Endothelial cell of umbilical vein (primary cell): ENCODE measurements around the gene USF2. TPM values are rescaled to one million over a fixed set of nuclear protein-coding genes. Genes with fewer than 3 reads are reported as not detected.

Source experiments
- BruUV-seq: library from RNA; stranded (reverse); fragments of 400-500 nt; replicated peaks from 2 replicates; lab custom pipeline; 2021; lab: Mats Ljungman, UMichigan
- CTCF ChIA-PET: fragments of 300-600, 350-600 bp; sonication (Branson Sonifier 250); formaldehyde crosslinking; loops from one replicate; lab custom pipeline; 2021; ENCODE audit warnings: antibody characterized with exemption, inconsistent platforms; lab: Charles Lee
- POLR2A ChIA-PET: fragments of 300-600, 350-600 bp; sonication (Branson Sonifier 250); formaldehyde crosslinking; loops from one replicate; lab custom pipeline; 2021; ENCODE audit warnings: antibody characterized with exemption, inconsistent platforms; lab: Charles Lee
- DNase-seq: peaks from one replicate; pipeline ENCODE4 v3.0.0-alpha.2; 2011; ENCODE audit warnings: low read depth, low spot score
- FAIRE-seq: peaks from 2 replicates; lab custom pipeline; 2011; peaks lifted over from hg19 to GRCh38; lab: Jason Lieb, UNC
- H2AFZ ChIP-seq: 2 replicates; pipeline ENCODE4 v1.6.0; 2012; ENCODE audit warnings: low read depth, low read length, control low read depth, inconsistent platforms
- H3K27ac ChIP-seq: 2 replicates; pipeline ENCODE4 v1.5.1; 2011; ENCODE audit warnings: low read depth, mild to moderate bottlenecking, control low read depth, low read length, moderate library complexity; ENCODE audit not compliant: insufficient read depth
- H3K27me3 ChIP-seq, 2 experiments: 2 replicates each; pipeline versions ENCODE4 v1.6.0 to v1.6.1; 2011; ENCODE audit warnings: low read length in 2 of 2, mixed read lengths in 1 of 2; ENCODE audit not compliant: control insufficient read depth in 2 of 2, insufficient read depth in 2 of 2
- H3K36me3 ChIP-seq, 2 experiments: 2 replicates in 1 of 2; 3 replicates in 1 of 2; pipeline ENCODE4 v1.5.1; 2011; ENCODE audit warnings: low read length in 2 of 2, mild to moderate bottlenecking in 1 of 2, moderate library complexity in 1 of 2; ENCODE audit not compliant: control insufficient read depth in 2 of 2, insufficient read depth in 2 of 2; ENCODE audit errors: extremely low read depth in 1 of 2
- H3K4me1 ChIP-seq: 3 replicates; pipeline ENCODE4 v1.5.1; 2011; ENCODE audit warnings: mild to moderate bottlenecking, low read length; ENCODE audit not compliant: control insufficient read depth, insufficient read depth; ENCODE audit errors: extremely low read depth
- H3K4me2 ChIP-seq: 2 replicates; pipeline ENCODE4 v1.6.1; 2011; ENCODE audit warnings: low read length, control low read depth, mixed read lengths; ENCODE audit not compliant: insufficient read depth
- H3K4me3 ChIP-seq, 3 experiments: fragments of 200-600 bp in 1 of 3; sonication (generic), shearing (Covaris generic) in 1 of 3; replicated peaks in 1 of 3; 2 replicates each; pipeline ENCODE4 v1.5.1; 2011 to 2016; ENCODE audit warnings: control low read depth in 3 of 3, low read length in 3 of 3, mild to moderate bottlenecking in 2 of 3, inconsistent platforms in 1 of 3, low read depth in 1 of 3, moderate library complexity in 1 of 3; ENCODE audit not compliant: insufficient read depth in 1 of 3
- H3K79me2 ChIP-seq: 2 replicates; pipeline ENCODE4 v1.6.0; 2012; ENCODE audit warnings: low read length, inconsistent platforms; ENCODE audit not compliant: control insufficient read depth, insufficient read depth
- H3K9ac ChIP-seq: replicated peaks from 2 replicates; pipeline ENCODE3; 2011; ENCODE audit warnings: low read length, control low read depth; ENCODE audit not compliant: insufficient read depth; ENCODE audit errors: extremely low read depth
- H3K9me1 ChIP-seq: replicated peaks from 3 replicates; pipeline ENCODE4 v1.6.0; 2011; ENCODE audit warnings: mild to moderate bottlenecking, low read length; ENCODE audit not compliant: control insufficient read depth, insufficient read depth; ENCODE audit errors: extremely low read depth
- H3K9me3 ChIP-seq: replicated peaks from 2 replicates; pipeline ENCODE4 v1.5.1; 2012; ENCODE audit warnings: low read length, inconsistent platforms; ENCODE audit not compliant: control insufficient read depth, insufficient read depth
- H4K20me1 ChIP-seq: replicated peaks from 2 replicates; pipeline ENCODE3; 2011; ENCODE audit warnings: mild to moderate bottlenecking, low read length; ENCODE audit not compliant: control insufficient read depth, insufficient read depth; ENCODE audit errors: extremely low read depth
- EZH2 ChIP-seq: IDR thresholded peaks from 2 replicates; pipeline ENCODE4 v1.6.1; 2012; ENCODE audit warnings: borderline replicate concordance, low read depth, mild to moderate bottlenecking, moderate library complexity, low read length, inconsistent platforms; ENCODE audit not compliant: severe bottlenecking
- FOS ChIP-seq: IDR thresholded peaks from 2 replicates; pipeline ENCODE4 v1.6.1; 2011; ENCODE audit warnings: mild to moderate bottlenecking, low read length, moderate library complexity, borderline replicate concordance; ENCODE audit not compliant: insufficient read depth
- GATA2 ChIP-seq: IDR thresholded peaks from 2 replicates; pipeline ENCODE4 v1.7.0; 2011; ENCODE audit warnings: low read depth, mild to moderate bottlenecking, moderate library complexity, mixed read lengths, low read length; ENCODE audit not compliant: insufficient read length, insufficient read depth
- JUN ChIP-seq: IDR thresholded peaks from 2 replicates; pipeline ENCODE4 v1.6.1; 2011; ENCODE audit warnings: borderline replicate concordance, low read depth; ENCODE audit not compliant: insufficient read length, insufficient read depth
- MYC ChIP-seq: IDR thresholded peaks from one replicate; pipeline ENCODE4 v1.6.1; 2011; ENCODE audit warnings: mild to moderate bottlenecking, low read depth, low read length
- POLR2A ChIP-seq: IDR thresholded peaks from 2 replicates; pipeline ENCODE4 v1.6.1; 2012; ENCODE audit warnings: low read depth, mild to moderate bottlenecking, control low read depth, low read length
- POLR2AphosphoS5 ChIP-seq: IDR thresholded peaks from 2 replicates; pipeline ENCODE4 v1.6.1; 2012; ENCODE audit warnings: low read depth, mild to moderate bottlenecking, control low read depth, low read length, moderate library complexity; ENCODE audit not compliant: insufficient read depth
- dilution Hi-C: fragments of 300-500 bp; cut with MboI; formaldehyde crosslinking; loops from one replicate; pipeline ENCODE4 v1.15.0; 2019; ENCODE audit warnings: low sequenced_read_pairs; ENCODE audit not compliant: extremely low pct_ligation_motif_present
- intact Hi-C: fragments of 100-400 bp; cut with micrococcal nuclease; formaldehyde crosslinking; loops from one replicate; pipeline ENCODE4 v1.10.0; 2022
- polyA plus RNA-seq, 4 experiments: library from polyadenylated mRNA; depleted of rRNA in 3 of 4; stranded (reverse) in 3 of 4; unstranded in 1 of 4; fragments of >200 nt; gene quantifications; 2 replicates each; pipeline versions ENCODE4 v1.2.1 to v1.2.3, GENCODE V29; 2011 to 2012; ENCODE audit warnings: missing spikeins in 1 of 4
- total RNA-seq: library from RNA; stranded (reverse); gene quantifications from 2 replicates; pipeline ENCODE4 v1.2.3, GENCODE V29; 2021
- TF ChIP-seq, protein P1 (sequence below): IDR thresholded peaks from 2 replicates; pipeline ENCODE4 v1.6.1; 2011; ENCODE audit not compliant: insufficient read depth, insufficient read length
- TF ChIP-seq, protein P2 (sequence below), 2 donors: IDR thresholded peaks; 1 replicate in 1 of 2; 2 replicates in 1 of 2; pipeline ENCODE4 v1.5.1; 2011; ENCODE audit warnings: low read length in 2 of 2, mild to moderate bottlenecking in 2 of 2, moderate library complexity in 2 of 2, control low read depth in 1 of 2, inconsistent platforms in 1 of 2, low read depth in 1 of 2; ENCODE audit not compliant: insufficient read depth in 1 of 2; ENCODE audit errors: extremely low read depth in 1 of 2

USF2 gene
- total and polyA plus RNA-seq, 2 donors (not counting 3 experiments of a cell fraction or from before 2014, with no cell fraction given) = 75.0 to 76.8 TPM

DNA sequence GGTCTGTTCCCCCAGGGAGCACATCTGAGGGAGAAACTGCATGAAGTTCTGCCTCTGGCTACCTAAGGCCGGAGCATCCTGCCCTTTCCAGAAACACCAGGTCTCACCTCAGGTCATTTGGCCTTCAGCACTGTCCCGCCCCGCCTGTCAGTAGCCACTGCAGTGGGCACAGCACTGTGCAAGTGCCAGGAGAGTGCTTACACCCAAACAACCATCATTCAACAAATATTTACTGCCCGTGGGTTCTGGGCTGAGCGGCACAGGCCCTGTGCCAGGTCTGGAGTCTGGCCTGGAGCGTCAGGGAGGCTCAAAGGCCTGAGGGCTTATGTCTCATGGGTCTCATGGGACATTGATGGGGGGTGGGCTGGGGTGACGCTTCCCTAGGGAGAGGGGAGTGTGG, 2.8 kb downstream of the USF2 start:
- H4K20me1 ChIP-seq = no peaks in the 10 kb centered on the region
- intact Hi-C loops = no loop called here
- no peak overlapping the region for H3K4me2 ChIP-seq
- no peaks in the 10 kb centered on the region for H3K9me3 ChIP-seq
- H3K4me1 ChIP-seq = peaks cover 4% of the 10 kb centered on the region
- POLR2A ChIA-PET = no interaction called here
- H3K27me3 ChIP-seq = no peaks in the 10 kb centered on the region
- H3K4me3 ChIP-seq = no peak overlapping the region
- no peak overlapping the region for H2AFZ ChIP-seq
- DNase-seq (no peak), FAIRE-seq (no peak)
- dilution Hi-C loops = no loop called here
- peaks cover 7 to 35% of the 10 kb centered on the region in 2 experiments for H3K36me3 ChIP-seq
- no peak overlapping the region for H3K9ac ChIP-seq
- BruUV-seq = no TSS peak
- no peaks in the 10 kb centered on the region for H3K9me1 ChIP-seq
- TF ChIP-seq, protein P1, sequence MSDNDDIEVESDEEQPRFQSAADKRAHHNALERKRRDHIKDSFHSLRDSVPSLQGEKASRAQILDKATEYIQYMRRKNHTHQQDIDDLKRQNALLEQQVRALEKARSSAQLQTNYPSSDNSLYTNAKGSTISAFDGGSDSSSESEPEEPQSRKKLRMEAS = no peak
- TF ChIP-seq POLR2AphosphoS5 (no peak), FOS (no peak)
- TF ChIP-seq, protein P2, sequence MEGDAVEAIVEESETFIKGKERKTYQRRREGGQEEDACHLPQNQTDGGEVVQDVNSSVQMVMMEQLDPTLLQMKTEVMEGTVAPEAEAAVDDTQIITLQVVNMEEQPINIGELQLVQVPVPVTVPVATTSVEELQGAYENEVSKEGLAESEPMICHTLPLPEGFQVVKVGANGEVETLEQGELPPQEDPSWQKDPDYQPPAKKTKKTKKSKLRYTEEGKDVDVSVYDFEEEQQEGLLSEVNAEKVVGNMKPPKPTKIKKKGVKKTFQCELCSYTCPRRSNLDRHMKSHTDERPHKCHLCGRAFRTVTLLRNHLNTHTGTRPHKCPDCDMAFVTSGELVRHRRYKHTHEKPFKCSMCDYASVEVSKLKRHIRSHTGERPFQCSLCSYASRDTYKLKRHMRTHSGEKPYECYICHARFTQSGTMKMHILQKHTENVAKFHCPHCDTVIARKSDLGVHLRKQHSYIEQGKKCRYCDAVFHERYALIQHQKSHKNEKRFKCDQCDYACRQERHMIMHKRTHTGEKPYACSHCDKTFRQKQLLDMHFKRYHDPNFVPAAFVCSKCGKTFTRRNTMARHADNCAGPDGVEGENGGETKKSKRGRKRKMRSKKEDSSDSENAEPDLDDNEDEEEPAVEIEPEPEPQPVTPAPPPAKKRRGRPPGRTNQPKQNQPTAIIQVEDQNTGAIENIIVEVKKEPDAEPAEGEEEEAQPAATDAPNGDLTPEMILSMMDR (IDR thresholded peaks at IDR 0.05; ENCODE audit: extremely low read depth in 1 of 2, insufficient read depth in 1 of 2, low read depth in 1 of 2, low read length in 2 of 2) = no peak
- no peak overlapping the region for H3K27ac ChIP-seq
- H3K79me2 ChIP-seq = peaks cover 3% of the 10 kb centered on the region
- CTCF ChIA-PET = no interaction called here

DNA sequence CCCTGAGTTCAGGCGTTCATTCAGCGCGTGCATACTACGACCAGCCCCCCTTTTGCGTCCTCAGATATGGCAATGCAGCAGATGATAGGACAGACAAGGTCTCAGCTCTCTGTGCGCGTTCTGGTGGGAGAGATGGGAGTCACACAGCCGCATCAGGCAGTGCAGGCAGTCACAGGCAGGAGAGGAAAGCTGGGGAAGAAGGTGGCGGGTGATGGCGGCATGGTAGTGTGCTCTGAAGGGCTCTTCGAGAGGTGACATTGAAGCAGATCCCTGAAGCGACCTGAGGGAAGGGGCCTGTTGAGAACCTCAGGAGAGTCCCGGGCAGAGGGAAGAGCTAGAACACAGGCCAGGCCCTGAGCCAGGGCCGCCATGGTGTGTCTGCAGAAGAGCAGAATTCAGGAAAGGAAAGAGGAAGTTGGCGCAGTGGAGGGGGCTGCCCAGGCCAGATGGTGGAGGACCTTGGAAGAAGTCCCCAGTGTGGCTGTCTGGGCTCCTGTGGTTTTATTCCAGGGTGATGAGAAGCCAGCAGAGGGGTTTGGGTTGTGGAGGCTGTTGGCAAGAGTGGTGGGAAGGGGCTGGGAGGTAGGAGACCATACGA, 3.5 kb downstream of the USF2 start:
- Histone ChIP-seq H4K20me1 (no peaks in the 10 kb centered on the region), H3K9me1 (no peaks in the 10 kb centered on the region), H3K4me3 (no peak overlapping the region), H3K36me3 (peaks cover 7 to 41% of the 10 kb centered on the region in 2 experiments), H3K9me3 (no peaks in the 10 kb centered on the region), H2AFZ (no peak overlapping the region), H3K4me2 (no peak overlapping the region), H3K79me2 (peaks cover 3% of the 10 kb centered on the region), H3K9ac (no peak overlapping the region), H3K27me3 (no peaks in the 10 kb centered on the region), H3K27ac (no peak overlapping the region), H3K4me1 (no peaks in the 10 kb centered on the region)
- ChIA-PET POLR2A (no interaction called here), CTCF (no interaction called here)
- no peak for DNase-seq
- no peak for FAIRE-seq
- BruUV-seq = no TSS peak
- dilution Hi-C loops (no loop called here), intact Hi-C loops (no loop called here)
- TF ChIP-seq MYC (no peak), EZH2 (no peak), POLR2A (no peak), GATA2 (no peak), JUN (no peak), POLR2AphosphoS5 (no peak), FOS (no peak)
- TF ChIP-seq, protein P1 = no peak
- TF ChIP-seq, protein P2 (IDR thresholded peaks at IDR 0.05; ENCODE audit: extremely low read depth in 1 of 2, insufficient read depth in 1 of 2, low read depth in 1 of 2, low read length in 2 of 2) = no peak
